Esophagus squamous epithelium (tissue), 4 donors: ENCODE results near the gene BLVRB.

ENCODE experiments used
- POLR2A ChIP-seq, 4 donors: fragments of 450-650 bp; IDR thresholded peaks; one replicate each; pipeline ENCODE4 v1.6.1; 2017; ENCODE audit warnings: antibody characterized with exemption in 4 of 4, mild to moderate bottlenecking in 4 of 4, moderate library complexity in 3 of 4
- TF ChIP-seq, protein P1 (sequence below), 6 experiments: fragments of 450-650 bp in 4 of 6; fragments of 200-600 bp in 2 of 6; sonication (generic) in 2 of 6; IDR thresholded peaks; one replicate each; pipeline ENCODE4 v1.5.1; 2016 to 2019; ENCODE audit warnings: antibody characterized with exemption in 6 of 6, mild to moderate bottlenecking in 4 of 6, moderate library complexity in 4 of 6

DNA sequence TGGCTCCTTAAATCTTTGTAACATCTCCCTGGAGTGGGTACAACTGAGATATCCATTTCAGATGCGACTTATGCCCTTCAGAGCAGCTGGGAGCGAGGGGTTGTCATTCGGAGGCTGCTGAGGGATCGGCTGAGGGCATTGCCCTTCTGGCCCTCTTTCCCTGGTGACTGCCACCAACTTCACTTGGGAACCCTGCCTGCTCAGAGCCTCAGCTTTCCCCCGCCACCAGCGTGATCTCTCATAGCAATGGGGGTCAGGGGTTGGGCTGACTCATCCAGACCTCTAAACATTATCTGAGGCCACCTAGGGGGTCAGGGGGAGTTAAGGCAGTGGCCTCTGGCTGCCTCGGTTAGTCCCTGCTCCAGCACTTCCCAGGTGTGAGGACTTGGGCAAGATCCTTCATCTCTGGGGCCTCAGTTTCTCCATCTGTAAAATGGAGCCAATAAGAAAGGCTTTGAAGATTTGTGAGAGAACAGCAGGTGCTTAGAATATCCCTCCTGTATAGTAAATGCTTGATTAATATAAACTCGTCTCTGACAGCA, 53.5 kb downstream of the BLVRB start:
- TF ChIP-seq, protein P1, sequence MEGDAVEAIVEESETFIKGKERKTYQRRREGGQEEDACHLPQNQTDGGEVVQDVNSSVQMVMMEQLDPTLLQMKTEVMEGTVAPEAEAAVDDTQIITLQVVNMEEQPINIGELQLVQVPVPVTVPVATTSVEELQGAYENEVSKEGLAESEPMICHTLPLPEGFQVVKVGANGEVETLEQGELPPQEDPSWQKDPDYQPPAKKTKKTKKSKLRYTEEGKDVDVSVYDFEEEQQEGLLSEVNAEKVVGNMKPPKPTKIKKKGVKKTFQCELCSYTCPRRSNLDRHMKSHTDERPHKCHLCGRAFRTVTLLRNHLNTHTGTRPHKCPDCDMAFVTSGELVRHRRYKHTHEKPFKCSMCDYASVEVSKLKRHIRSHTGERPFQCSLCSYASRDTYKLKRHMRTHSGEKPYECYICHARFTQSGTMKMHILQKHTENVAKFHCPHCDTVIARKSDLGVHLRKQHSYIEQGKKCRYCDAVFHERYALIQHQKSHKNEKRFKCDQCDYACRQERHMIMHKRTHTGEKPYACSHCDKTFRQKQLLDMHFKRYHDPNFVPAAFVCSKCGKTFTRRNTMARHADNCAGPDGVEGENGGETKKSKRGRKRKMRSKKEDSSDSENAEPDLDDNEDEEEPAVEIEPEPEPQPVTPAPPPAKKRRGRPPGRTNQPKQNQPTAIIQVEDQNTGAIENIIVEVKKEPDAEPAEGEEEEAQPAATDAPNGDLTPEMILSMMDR (IDR thresholded peaks at IDR 0.05): no peak
- TF ChIP-seq POLR2A (IDR thresholded peaks at IDR 0.05): no peak
